H1 (cell line): ENCODE results near the gene NELFB. TPM values are rescaled to one million over a fixed set of nuclear protein-coding genes. Genes with fewer than 3 reads are reported as not detected.

Experiments used
- CTCF ChIA-PET: fragments of 300-600 bp; sonication (Branson Sonifier 250); formaldehyde crosslinking; loops from one replicate; lab custom pipeline; 2021; ENCODE audit not compliant: partially characterized antibody; lab: Charles Lee
- POLR2A ChIA-PET: fragments of 300-600 bp; sonication (Branson Sonifier 250); formaldehyde crosslinking; loops from one replicate; lab custom pipeline; 2021; ENCODE audit warnings: inconsistent platforms; ENCODE audit not compliant: partially characterized antibody; lab: Charles Lee
- DNase-seq, 2 experiments: peaks; one replicate each; pipeline versions ENCODE4 v3.0.0 to v3.0.0-alpha.2; 2010 to 2022; ENCODE audit warnings: low spot score in 2 of 2, low read depth in 1 of 2, mixed read lengths in 1 of 2
- FAIRE-seq: peaks from 2 replicates; lab custom pipeline; 2011; peaks lifted over from hg19 to GRCh38; lab: Jason Lieb, UNC
- H2AFZ ChIP-seq: 2 replicates; pipeline ENCODE4 v1.8.1; 2012; ENCODE audit warnings: low read length, inconsistent platforms
- H2AK5ac ChIP-seq: 2 replicates; pipeline ENCODE4 v1.6.1; 2013; ENCODE audit warnings: low read depth, low read length
- H2BK120ac ChIP-seq: replicated peaks from 2 replicates; pipeline ENCODE3; 2013; ENCODE audit warnings: low read depth, low read length, inconsistent platforms
- H2BK12ac ChIP-seq: 2 replicates; pipeline ENCODE4 v1.6.1; 2013; ENCODE audit warnings: low read depth, low read length
- H2BK15ac ChIP-seq: 2 replicates; pipeline ENCODE4 v1.6.1; 2013; ENCODE audit warnings: low read length
- H2BK20ac ChIP-seq: 2 replicates; pipeline ENCODE4 v1.6.1; 2013; ENCODE audit warnings: low read length
- H2BK5ac ChIP-seq: 2 replicates; pipeline ENCODE4 v1.6.1; 2013; ENCODE audit warnings: low read depth, low read length
- H3K14ac ChIP-seq: 2 replicates; pipeline ENCODE4 v1.6.1; 2013; ENCODE audit warnings: inconsistent platforms; ENCODE audit not compliant: insufficient read length
- H3K18ac ChIP-seq: 2 replicates; pipeline ENCODE4 v1.6.1; 2013; ENCODE audit warnings: low read length; ENCODE audit errors: extremely low read depth
- H3K23ac ChIP-seq: 2 replicates; pipeline ENCODE4 v1.6.1; 2013; ENCODE audit warnings: inconsistent platforms; ENCODE audit not compliant: insufficient read length
- H3K23me2 ChIP-seq: 2 replicates; pipeline ENCODE4 v1.6.1; 2013; ENCODE audit warnings: low read depth, low read length
- H3K27ac ChIP-seq: 2 replicates; pipeline ENCODE4 v1.6.1; 2011; ENCODE audit warnings: low read depth, low read length, inconsistent platforms
- H3K27me3 ChIP-seq, 4 experiments: replicated peaks in 1 of 4; 1 replicate in 1 of 4; 2 replicates in 3 of 4; pipeline versions ENCODE4 v1.6.1 to v1.8.1; 2011 to 2013; ENCODE audit warnings: low read length in 3 of 4, mild to moderate bottlenecking in 3 of 4, inconsistent platforms in 2 of 4, mixed read lengths in 2 of 4, moderate library complexity in 1 of 4; ENCODE audit not compliant: control insufficient read depth in 3 of 4, insufficient read depth in 3 of 4; ENCODE audit errors: extremely low read depth in 1 of 4
- H3K36me3 ChIP-seq, 4 experiments: 2 replicates each; pipeline versions ENCODE4 v1.6.1 to v1.8.1; 2011 to 2013; ENCODE audit warnings: mild to moderate bottlenecking in 4 of 4, low read length in 3 of 4, moderate library complexity in 2 of 4, control low read depth in 1 of 4, inconsistent platforms in 1 of 4; ENCODE audit not compliant: insufficient read depth in 4 of 4, control insufficient read depth in 2 of 4
- H3K4ac ChIP-seq: replicated peaks from 2 replicates; pipeline ENCODE3; 2013; ENCODE audit warnings: low read length, low read depth, mixed read lengths, inconsistent platforms; ENCODE audit not compliant: insufficient read length
- H3K4me1 ChIP-seq, 4 experiments: replicated peaks in 1 of 4; 1 replicate in 1 of 4; 2 replicates in 3 of 4; pipeline versions ENCODE4 v1.6.1 to v1.8.1; 2011 to 2013; ENCODE audit warnings: low read length in 3 of 4, inconsistent platforms in 2 of 4, mixed read lengths in 1 of 4; ENCODE audit not compliant: insufficient read depth in 4 of 4, control insufficient read depth in 3 of 4
- H3K4me2 ChIP-seq, 2 experiments: 2 replicates each; pipeline versions ENCODE4 v1.6.1 to v1.8.1; 2011 to 2013; ENCODE audit warnings: low read depth in 2 of 2, low read length in 2 of 2, control low read depth in 1 of 2, inconsistent platforms in 1 of 2, mild to moderate bottlenecking in 1 of 2; ENCODE audit not compliant: insufficient read depth in 1 of 2
- H3K4me3 ChIP-seq, 4 experiments: fragments of 200-600, 300-600 bp in 1 of 4; sonication (generic), shearing (Covaris generic), sonication (Bioruptor Twin) in 1 of 4; 2 replicates each; pipeline versions ENCODE4 v1.5.1 to v1.8.1; 2011 to 2016; ENCODE audit warnings: low read length in 4 of 4, low read depth in 3 of 4, control low read depth in 2 of 4, inconsistent platforms in 2 of 4, mild to moderate bottlenecking in 2 of 4, mixed read lengths in 1 of 4, moderate library complexity in 1 of 4; ENCODE audit not compliant: insufficient read depth in 2 of 4; ENCODE audit errors: extremely low read depth in 1 of 4
- H3K56ac ChIP-seq: replicated peaks from 2 replicates; pipeline ENCODE3; 2013; ENCODE audit warnings: low read depth, mild to moderate bottlenecking, mixed read lengths, low read length, inconsistent platforms; ENCODE audit not compliant: insufficient read length
- H3K79me1 ChIP-seq: 2 replicates; pipeline ENCODE4 v1.6.1; 2013; ENCODE audit warnings: low read depth, low read length, control low read depth
- H3K79me2 ChIP-seq, 2 experiments: 2 replicates each; pipeline versions ENCODE4 v1.6.1 to v1.8.1; 2012 to 2013; ENCODE audit warnings: low read length in 2 of 2, mild to moderate bottlenecking in 2 of 2, inconsistent platforms in 1 of 2; ENCODE audit not compliant: insufficient read depth in 2 of 2, control insufficient read depth in 1 of 2
- H3K9ac ChIP-seq, 4 experiments: replicated peaks in 1 of 4; 1 replicate in 1 of 4; 2 replicates in 3 of 4; pipeline versions ENCODE4 v1.6.1 to v1.8.1; 2011 to 2013; ENCODE audit warnings: low read depth in 3 of 4, low read length in 3 of 4, control low read depth in 2 of 4, mild to moderate bottlenecking in 2 of 4, moderate library complexity in 2 of 4, inconsistent platforms in 1 of 4; ENCODE audit errors: extremely low read depth in 1 of 4
- H3K9me3 ChIP-seq, 2 experiments: 2 replicates each; pipeline versions ENCODE4 v1.6.1 to v1.8.1; 2012 to 2013; ENCODE audit warnings: mild to moderate bottlenecking in 2 of 2, moderate library complexity in 2 of 2, control low read depth in 1 of 2, inconsistent platforms in 1 of 2, low read depth in 1 of 2, low read length in 1 of 2, mixed read lengths in 1 of 2; ENCODE audit not compliant: insufficient read depth in 2 of 2
- H4K20me1 ChIP-seq, 2 experiments: replicated peaks in 1 of 2; 2 replicates each; pipeline versions ENCODE3 to v1.8.1; 2011 to 2013; ENCODE audit warnings: inconsistent platforms in 2 of 2, low read length in 2 of 2, mild to moderate bottlenecking in 1 of 2; ENCODE audit not compliant: insufficient read depth in 2 of 2, control insufficient read depth in 1 of 2
- H4K5ac ChIP-seq: 2 replicates; pipeline ENCODE4 v1.6.1; 2013; ENCODE audit warnings: low read length, low read depth, mixed read lengths, inconsistent platforms; ENCODE audit not compliant: insufficient read length
- H4K8ac ChIP-seq: 2 replicates; pipeline ENCODE4 v1.8.0; 2013; ENCODE audit warnings: mild to moderate bottlenecking, moderate library complexity, low read length, inconsistent platforms; ENCODE audit not compliant: insufficient read depth; ENCODE audit errors: extremely low read depth
- H4K91ac ChIP-seq: replicated peaks from 2 replicates; pipeline ENCODE3; 2013; ENCODE audit warnings: low read length, mixed read lengths, inconsistent platforms; ENCODE audit not compliant: insufficient read length
- BACH1 ChIP-seq: IDR thresholded peaks from 2 replicates; pipeline ENCODE4 v1.6.1; 2012; ENCODE audit warnings: low read length, improper control_type of control experiment
- CHD2 ChIP-seq: IDR thresholded peaks from 2 replicates; pipeline ENCODE4 v1.6.1; 2012; ENCODE audit warnings: low read length, improper control_type of control experiment
- HDAC2 ChIP-seq, 2 experiments: fragments of 300-600 bp in 1 of 2; sonication (generic) in 1 of 2; IDR thresholded peaks; 2 replicates each; pipeline ENCODE4 v1.6.1; 2011 to 2012; ENCODE audit warnings: low read depth in 2 of 2, low read length in 2 of 2, mild to moderate bottlenecking in 2 of 2, moderate library complexity in 2 of 2, borderline replicate concordance in 1 of 2, inconsistent platforms in 1 of 2
- RAD21 ChIP-seq, 2 experiments: IDR thresholded peaks in 1 of 2; conservative IDR thresholded peaks in 1 of 2; 2 replicates each; pipeline ENCODE4 v1.6.1; 2011; ENCODE audit warnings: low read depth in 2 of 2, low read length in 2 of 2, improper control_type of control experiment in 1 of 2, inconsistent platforms in 1 of 2, mild to moderate bottlenecking in 1 of 2, moderate library complexity in 1 of 2
- RXRA ChIP-seq: IDR thresholded peaks from 2 replicates; pipeline ENCODE4 v1.6.1; 2011; ENCODE audit warnings: low read depth, mild to moderate bottlenecking, low read length, moderate library complexity; ENCODE audit not compliant: insufficient read depth
- WGBS, 2 experiments: shearing (Covaris generic) in 1 of 2; methylation state at CpG; one replicate each; pipeline versions ENCODE4 v1.1.6 to v1.1.7; 2013 to 2015; ENCODE audit warnings: low lambda C conversion rate in 2 of 2, mixed read lengths in 2 of 2, inconsistent platforms in 1 of 2, low coverage in 1 of 2, missing lambda C conversion rate in 1 of 2; ENCODE audit not compliant: insufficient replicate concordance in 2 of 2, insufficient coverage in 1 of 2, insufficient read length in 1 of 2; ENCODE audit errors: extremely low coverage in 1 of 2, missing lambda C conversion rate in 1 of 2; 5-methylcytosine and 5-hydroxymethylcytosine counted together
- polyA plus RNA-seq, 7 experiments: library from polyadenylated mRNA; depleted of rRNA in 3 of 7; stranded (reverse) in 5 of 7; unstranded in 2 of 7; fragments of >200 nt in 5 of 7; fragments of 200-250 nt in 2 of 7; gene quantifications; 1 replicate in 5 of 7; 2 replicates in 1 of 7; 4 replicates in 1 of 7; pipeline versions ENCODE4 v1.2.1 to v1.2.3, GENCODE V29; 2011 to 2013; ENCODE audit warnings: missing spikeins in 2 of 7, mixed read lengths in 2 of 7
- total RNA-seq: library from RNA; stranded (reverse); fragmentation: NEBNext Ultra II Directional; extraction: Animal tissue kit (Norgen Biotek cat#: 25700); gene quantifications from 2 replicates; pipeline ENCODE4 v1.2.1, GENCODE V29; 2021
- TF ChIP-seq, protein P1 (sequence below): IDR thresholded peaks from 2 replicates; pipeline ENCODE4 v1.6.1; 2012; ENCODE audit warnings: low read length, inconsistent platforms

The NELFB gene
- total and polyA plus RNA-seq, 2 of the 8 experiments (the other 6 are each of a cell fraction or from before 2014, with no cell fraction given) = 57.6 to 78.0 TPM

DNA sequence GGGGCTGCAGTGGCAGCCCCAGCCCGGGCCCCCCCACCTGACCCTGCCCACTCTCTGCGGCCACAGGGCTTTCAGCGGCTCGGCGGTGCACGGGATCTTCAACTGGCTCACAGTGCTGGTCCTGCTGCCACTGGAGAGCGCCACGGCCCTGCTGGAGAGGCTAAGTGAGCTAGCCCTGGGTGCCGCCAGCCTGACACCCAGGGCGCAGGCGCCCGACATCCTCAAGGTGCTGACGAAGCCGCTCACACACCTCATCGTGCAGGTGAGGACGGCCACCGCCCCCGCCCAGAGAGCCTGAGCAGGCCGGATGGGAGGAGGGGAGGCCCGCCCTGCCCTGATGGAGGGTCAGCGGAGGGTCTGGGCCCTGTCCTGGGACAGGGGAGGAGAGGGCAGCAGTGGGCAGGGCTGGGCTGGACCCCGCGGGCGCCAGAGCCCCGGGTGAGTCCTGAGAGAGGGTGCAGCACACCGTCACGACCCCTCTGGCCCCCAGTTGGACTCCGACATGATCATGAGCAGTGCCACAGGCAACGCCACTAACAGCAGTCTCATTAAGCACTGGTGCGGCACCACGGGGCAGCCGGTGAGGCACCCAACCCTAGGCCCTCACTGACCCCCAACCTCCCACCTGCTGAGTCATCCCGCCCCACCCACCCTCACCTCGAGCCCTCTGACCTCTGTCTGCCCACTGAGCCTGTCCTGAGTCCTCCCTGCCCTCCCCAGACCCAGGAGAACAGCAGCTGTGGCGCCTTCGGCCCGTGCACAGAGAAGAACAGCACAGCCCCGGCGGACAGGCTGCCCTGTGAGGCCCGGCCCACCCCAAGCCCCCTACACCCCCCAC is 21.8 kb upstream of the NELFB start:
- FAIRE-seq = no peak
- Histone ChIP-seq H2BK5ac (no peak overlapping the region), H2BK120ac (no peak overlapping the region), H3K9me3 (no peaks in the 10 kb centered on the region), H3K27me3 (no peaks in the 10 kb centered on the region; a peak in 1 of 7 replicates), H3K23ac (no peak overlapping the region), H3K4me3 (no peak overlapping the region), H3K79me1 (no peaks in the 10 kb centered on the region), H4K5ac (no peak overlapping the region), H2AFZ (no peak overlapping the region), H2AK5ac (no peak overlapping the region), H3K79me2 (no peaks in the 10 kb centered on the region), H3K4ac (no peak overlapping the region), H3K23me2 (no peaks in the 10 kb centered on the region), H4K91ac (no peak overlapping the region), H2BK12ac (no peak overlapping the region), H3K36me3 (no peaks in the 10 kb centered on the region), H3K4me2 (no peak overlapping the region), H2BK15ac (no peak overlapping the region), H3K56ac (no peak overlapping the region), H3K27ac (no peak overlapping the region), H2BK20ac (no peak overlapping the region)
- no peak for DNase-seq
- WGBS, 2 experiments = 84% methylated on average over 15 of the region's 40 CpGs; no CpG with 5 or more reads in 1 of the 2 experiments
- no peak for TF ChIP-seq CHD2
- TF ChIP-seq RXRA = no peak
- no peak for TF ChIP-seq BACH1
- TF ChIP-seq, protein P1, sequence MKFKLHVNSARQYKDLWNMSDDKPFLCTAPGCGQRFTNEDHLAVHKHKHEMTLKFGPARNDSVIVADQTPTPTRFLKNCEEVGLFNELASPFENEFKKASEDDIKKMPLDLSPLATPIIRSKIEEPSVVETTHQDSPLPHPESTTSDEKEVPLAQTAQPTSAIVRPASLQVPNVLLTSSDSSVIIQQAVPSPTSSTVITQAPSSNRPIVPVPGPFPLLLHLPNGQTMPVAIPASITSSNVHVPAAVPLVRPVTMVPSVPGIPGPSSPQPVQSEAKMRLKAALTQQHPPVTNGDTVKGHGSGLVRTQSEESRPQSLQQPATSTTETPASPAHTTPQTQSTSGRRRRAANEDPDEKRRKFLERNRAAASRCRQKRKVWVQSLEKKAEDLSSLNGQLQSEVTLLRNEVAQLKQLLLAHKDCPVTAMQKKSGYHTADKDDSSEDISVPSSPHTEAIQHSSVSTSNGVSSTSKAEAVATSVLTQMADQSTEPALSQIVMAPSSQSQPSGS = no peak
- TF ChIP-seq RAD21 (IDR thresholded peaks at IDR 0.05 in 1 of 2, conservative IDR thresholded peaks at IDR 0.05 in 1 of 2; ENCODE audit: low read depth in 2 of 2, low read length in 2 of 2) = no peak
- TF ChIP-seq HDAC2 (IDR thresholded peaks at IDR 0.05; ENCODE audit: borderline replicate concordance in 1 of 2, low read depth in 2 of 2, low read length in 2 of 2) = no peak
- TF ChIP-seq, all 59 proteins: peak for 0
- Histone ChIP-seq H3K18ac (no peak overlapping the region), H3K14ac (no peak overlapping the region), H4K20me1 (peaks cover under 1 to 6% of the 10 kb centered on the region in 2 experiments), H4K8ac (peak overlapping the region; percentile 51; the same call in 1 of the 2 replicates), H3K9ac (no peak overlapping the region), H3K4me1 (peaks cover 0 to 17% (median 8%) of the 10 kb centered on the region in 4 experiments; a peak in 6 of 7 replicates)
- CTCF ChIA-PET = interaction anchor here (0.6 to 20.2 kb wide), 8 partner anchors 11 to 204 kb away, joined by 3 to 204 read pairs (median 4); partner anchors contain the start of genes ANAPC2, NDOR1, SSNA1 and TMEM203
- POLR2A ChIA-PET = interaction anchor here (0.6 to 69.9 kb wide), 3 partner anchors 2 to 534 kb away, joined by 3 to 1462 read pairs (median 1462); partner anchors contain the start of genes CYSRT1, NDOR1, NELFB and RNF208
